GM12878 (cell line): ENCODE data around the gene GPR152. TPM values are rescaled to one million over a fixed set of nuclear protein-coding genes. Genes with fewer than 3 reads are reported as not detected.

Experiments
- CBFB ChIP-seq: IDR thresholded peaks from 2 replicates; pipeline ENCODE4 v1.6.1; 2016; ENCODE audit warnings: antibody characterized with exemption, low read depth
- CREB1 ChIP-seq: IDR thresholded peaks from 2 replicates; pipeline ENCODE4 v1.6.1; 2012; ENCODE audit warnings: low read depth, mild to moderate bottlenecking, inconsistent platforms
- E2F4 ChIP-seq: IDR thresholded peaks from 2 replicates; pipeline ENCODE4 v1.6.1; 2012; ENCODE audit warnings: low read depth, low read length, improper control_type of control experiment
- EGR1 ChIP-seq, 2 experiments: IDR thresholded peaks; 1 replicate in 1 of 2; 2 replicates in 1 of 2; pipeline ENCODE4 v1.6.1; 2011 to 2012; ENCODE audit warnings: low read depth in 2 of 2, low read length in 2 of 2, borderline replicate concordance in 1 of 2, mild to moderate bottlenecking in 1 of 2, moderate library complexity in 1 of 2
- ELK1 ChIP-seq: IDR thresholded peaks from 2 replicates; pipeline ENCODE4 v1.6.1; 2012; ENCODE audit warnings: low read depth, low read length, improper control_type of control experiment
- GABPA ChIP-seq: IDR thresholded peaks from 2 replicates; pipeline ENCODE4 v1.6.1; 2014; ENCODE audit warnings: antibody characterized with exemption, low read depth, mild to moderate bottlenecking, inconsistent platforms
- HCFC1 ChIP-seq: fragments of 150-350 bp; IDR thresholded peaks from 2 replicates; pipeline ENCODE4 v1.6.1; 2014; ENCODE audit warnings: low read length
- HDAC2 ChIP-seq: fragments of 200-600 bp; sonication (generic); IDR thresholded peaks from 2 replicates; pipeline ENCODE4 v1.6.1; 2017
- IKZF1 ChIP-seq: fragments of 450-650 bp; conservative IDR thresholded peaks from 2 replicates; pipeline ENCODE4 v1.6.1; 2017; ENCODE audit warnings: antibody characterized with exemption, mild to moderate bottlenecking
- KDM1A ChIP-seq: fragments of 200-600 bp; sonication (generic); IDR thresholded peaks from 2 replicates; pipeline ENCODE4 v1.6.1; 2016; ENCODE audit warnings: borderline replicate concordance
- MEF2A ChIP-seq: IDR thresholded peaks from 2 replicates; pipeline ENCODE4 v1.6.1; 2011; ENCODE audit warnings: low read depth, mild to moderate bottlenecking, low read length, moderate library complexity; ENCODE audit not compliant: insufficient read depth
- MYC ChIP-seq: IDR thresholded peaks from 2 replicates; pipeline ENCODE4 v1.6.1; 2011; ENCODE audit warnings: mild to moderate bottlenecking, low read length, moderate library complexity, inconsistent platforms; ENCODE audit not compliant: insufficient read depth, insufficient replicate concordance, insufficient read length, severe bottlenecking
- NFIC ChIP-seq: IDR thresholded peaks from 2 replicates; pipeline ENCODE4 v1.6.1; 2012; ENCODE audit warnings: low read depth, mild to moderate bottlenecking, inconsistent platforms, low read length, moderate library complexity
- NKRF ChIP-seq: fragments of 450-650 bp; conservative IDR thresholded peaks from 2 replicates; pipeline ENCODE4 v1.6.1; 2017; ENCODE audit warnings: mild to moderate bottlenecking, moderate library complexity
- SIN3A ChIP-seq: IDR thresholded peaks from 2 replicates; pipeline ENCODE4 v1.6.1; 2012; ENCODE audit warnings: low read depth, low read length, improper control_type of control experiment
- SMAD1 ChIP-seq: fragments of 450-650 bp; IDR thresholded peaks from 2 replicates; pipeline ENCODE4 v1.6.1; 2018; ENCODE audit warnings: mild to moderate bottlenecking, low read depth; ENCODE audit not compliant: partially characterized antibody
- SMARCA5 ChIP-seq: fragments of 450-650 bp; IDR thresholded peaks from 2 replicates; pipeline ENCODE4 v1.6.1; 2017; ENCODE audit warnings: mild to moderate bottlenecking
- SP1 ChIP-seq: IDR thresholded peaks from one replicate; pipeline ENCODE4 v1.6.1; 2011; ENCODE audit warnings: low read depth, low read length
- TBL1XR1 ChIP-seq: IDR thresholded peaks from 2 replicates; pipeline ENCODE4 v1.6.1; 2012; ENCODE audit warnings: low read depth, low read length, improper control_type of control experiment
- TCF12 ChIP-seq: IDR thresholded peaks from 2 replicates; pipeline ENCODE4 v1.6.1; 2011; ENCODE audit warnings: low read depth, mild to moderate bottlenecking, low read length
- WRNIP1 ChIP-seq: IDR thresholded peaks from 2 replicates; pipeline ENCODE4 v1.6.1; 2011; ENCODE audit warnings: low read depth, low read length, improper control_type of control experiment, borderline replicate concordance
- ZNF592 ChIP-seq: fragments of 450-650 bp; IDR thresholded peaks from 2 replicates; pipeline ENCODE4 v1.6.1; 2017; ENCODE audit warnings: mild to moderate bottlenecking, moderate library complexity
- polyA plus RNA-seq, 11 experiments: library from polyadenylated mRNA; depleted of rRNA in 4 of 11; unstranded in 6 of 11; stranded (reverse) in 5 of 11; fragments of >200 nt; fragmentation: Nextera tagmentation in 4 of 11; fragmentation: Illumina TruSeq in 1 of 11; extraction: Ambion mirVana in 4 of 11; extraction: Trizol in 1 of 11; gene quantifications; 1 replicate in 1 of 11; 2 replicates in 10 of 11; pipeline versions ENCODE4 v1.2.1 to v1.2.3, GENCODE V29; 2011 to 2016; ENCODE audit warnings: inconsistent platforms in 2 of 11, missing spikeins in 2 of 11, low read depth in 1 of 11
- total RNA-seq, 4 experiments: library from RNA; depleted of rRNA in 3 of 4; stranded (reverse); fragments of >200 nt in 3 of 4; fragmentation: Illumina TruSeq in 1 of 4; extraction: Trizol in 1 of 4; gene quantifications; 2 replicates each; pipeline versions ENCODE4 v1.2.1 to v1.2.3, GENCODE V29; 2013 to 2021

GPR152 gene
- total and polyA plus RNA-seq, 10 of the 15 experiments (the other 5 are each of a cell fraction or from before 2014, with no cell fraction given) = not detected

- TF ChIP-seq CBFB (no peak), SIN3A (no peak), WRNIP1 (no peak), HDAC2 (no peak), ELK1 (no peak), NKRF (no peak), SMAD1 (no peak), SMARCA5 (no peak), TCF12 (no peak), ZNF592 (no peak), EGR1 (IDR thresholded peaks at IDR 0.05; ENCODE audit: borderline replicate concordance in 1 of 2, low read depth in 2 of 2, low read length in 2 of 2) (peak in 1 of 2 experiments; percentile 78; a peak in 1 of 3 replicates), MEF2A (no peak), TBL1XR1 (no peak), MYC (no peak), E2F4 (no peak), GABPA (no peak), IKZF1 (peak; percentile 82), HCFC1 (no peak), NFIC (no peak), SP1 (no peak), KDM1A (no peak), CREB1 (no peak)
Measured at GRCh38 chr11:67404515-67405195, 47.9 kb downstream of the GPR152 start (continued).
